NCI-H226 (cell line): ENCODE measurements around the gene SERINC5.
"Not testable (repeated sequence)": the region's sequence is repeated elsewhere in the genome, so short reads cannot be mapped to it uniquely, and the experiment has no call there.

ENCODE experiments used
- DNase-seq: peaks from one replicate; pipeline ENCODE4 v3.0.0-alpha.2; 2015

SERINC5 gene

DNA sequence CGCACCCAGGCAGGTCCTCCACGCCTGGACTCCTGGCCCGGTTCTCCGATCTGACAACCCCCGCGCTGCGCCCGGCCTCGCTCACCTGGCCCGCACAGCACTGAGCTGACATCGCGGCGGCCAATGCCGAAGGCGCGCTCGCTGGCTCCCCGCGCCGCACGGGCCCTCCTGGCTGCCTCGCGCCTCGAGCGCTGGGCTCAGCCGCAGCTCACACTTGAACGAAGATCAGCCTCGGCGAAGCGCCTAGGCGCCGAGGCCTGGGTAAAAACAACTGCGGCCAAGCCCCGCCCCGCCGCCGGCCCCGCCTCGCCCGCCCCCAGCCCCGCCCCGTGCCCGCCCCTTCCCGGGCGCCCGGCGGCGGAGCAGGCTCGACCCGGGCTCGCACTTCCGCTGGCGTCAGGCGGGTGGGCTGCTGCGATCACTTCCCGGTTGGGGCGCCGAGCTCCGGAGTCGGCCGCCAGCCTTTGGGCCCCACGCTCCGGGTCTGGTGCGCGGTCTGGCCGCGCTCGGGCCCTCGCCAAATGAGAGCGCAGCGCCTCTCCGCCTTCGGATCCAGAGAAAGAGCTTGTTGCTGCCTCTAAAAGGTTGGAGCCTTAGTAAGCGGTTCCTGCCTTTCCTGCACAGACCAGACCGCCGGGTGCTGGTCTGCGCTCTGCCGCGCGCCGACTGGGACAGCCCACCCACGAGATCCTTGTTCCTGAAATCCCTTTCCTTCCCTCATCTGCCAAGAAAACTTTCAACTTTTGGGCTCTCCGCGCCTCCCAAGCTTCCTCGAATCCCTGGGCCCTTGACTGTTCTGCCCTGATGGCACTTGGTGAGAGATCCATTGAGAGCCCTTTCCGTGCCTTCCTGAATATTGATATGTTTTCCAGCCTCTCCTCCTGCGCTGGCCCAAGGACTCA lies at the start of gene SERINC5:
Gene SERINC5 (minus strand): TSS at position 238 of the 902 bp plus-strand sequence. CDS start 126 bp downstream, at position 112.
- peak; percentile 56 for DNase-seq

DNA sequence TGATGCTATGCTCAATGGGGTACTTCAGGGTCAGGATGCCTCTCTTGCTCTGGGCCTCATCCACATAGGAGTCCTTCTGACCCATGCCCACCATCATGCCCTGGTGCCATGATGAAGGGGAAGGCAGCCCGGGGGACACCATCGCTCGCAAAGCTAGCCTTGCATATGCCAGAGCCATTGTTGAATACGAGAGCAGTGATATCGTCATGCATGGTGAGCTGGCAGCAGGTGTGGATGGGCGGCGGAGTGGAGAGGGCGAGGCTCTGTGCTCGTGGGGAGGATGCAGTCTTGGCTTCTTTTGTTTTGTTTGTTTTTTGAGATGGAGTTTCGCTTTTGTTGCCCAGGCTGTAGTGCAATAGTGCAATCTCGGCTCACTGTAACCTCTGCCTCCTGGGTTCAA lies 46.8 kb upstream of the SERINC5 start:
- no peak for DNase-seq

DNA sequence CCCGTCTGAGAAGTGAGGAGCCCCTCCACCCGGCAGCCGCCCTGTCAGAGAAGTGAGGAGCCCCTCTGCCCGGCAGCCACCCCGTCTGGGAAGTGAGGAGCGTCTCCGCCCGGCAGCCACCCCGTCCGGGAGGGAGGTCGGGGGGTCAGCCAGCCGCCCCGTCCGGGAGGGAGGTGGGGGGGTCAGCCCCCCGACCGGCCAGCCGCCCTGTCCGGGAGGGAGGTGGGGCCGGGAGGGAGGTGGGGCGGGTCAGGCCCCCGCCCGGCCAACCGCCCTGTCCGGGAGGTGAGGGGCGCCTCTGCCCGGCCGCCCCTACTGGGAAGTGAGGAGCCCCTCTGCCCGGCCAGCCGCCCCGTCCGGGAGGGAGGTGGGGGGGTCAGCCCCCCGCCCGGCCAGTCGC lies 45.5 kb upstream of the SERINC5 start:
- DNase-seq = not testable (repeated sequence)

DNA sequence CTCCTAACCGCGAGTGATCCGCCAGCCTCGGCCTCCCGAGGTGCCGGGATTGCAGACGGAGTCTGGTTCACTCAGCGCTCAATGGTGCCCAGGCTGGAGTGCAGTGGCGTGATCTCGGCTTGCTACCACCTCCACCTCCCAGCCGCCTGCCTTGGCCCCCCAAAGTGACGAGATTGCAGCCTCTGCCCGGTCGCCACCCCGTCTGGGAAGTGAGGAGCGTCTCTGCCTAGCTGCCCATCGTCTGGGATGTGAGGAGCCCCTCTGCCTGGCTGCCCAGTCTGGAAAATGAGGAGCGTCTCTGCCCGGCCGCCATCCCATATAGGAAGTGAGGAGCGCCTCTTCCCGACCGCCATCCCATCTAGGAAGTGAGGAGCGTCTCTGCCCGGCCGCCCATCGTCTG lies 44.9 kb upstream of the SERINC5 start:
- not testable (repeated sequence) for DNase-seq

DNA sequence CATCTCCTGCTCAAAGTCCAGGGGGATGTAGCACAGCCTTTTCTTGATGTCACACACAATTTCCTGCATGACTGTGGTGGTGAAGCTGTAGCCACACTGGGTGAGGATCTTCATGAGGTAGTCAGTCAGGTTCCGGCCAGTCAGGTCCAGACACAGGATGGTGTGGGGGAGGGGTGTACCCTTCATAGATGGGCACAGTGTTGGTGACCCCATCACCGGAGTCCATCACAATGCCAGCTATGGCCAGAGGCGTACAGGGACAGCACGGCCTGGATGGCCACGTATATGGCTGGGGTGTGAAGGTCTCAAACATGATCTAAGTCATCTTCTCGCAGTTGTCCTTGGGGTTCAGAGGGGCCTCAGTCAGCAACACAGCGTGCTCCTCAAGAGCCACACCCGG lies 44.3 kb upstream of the SERINC5 start:
- no peak for DNase-seq

DNA sequence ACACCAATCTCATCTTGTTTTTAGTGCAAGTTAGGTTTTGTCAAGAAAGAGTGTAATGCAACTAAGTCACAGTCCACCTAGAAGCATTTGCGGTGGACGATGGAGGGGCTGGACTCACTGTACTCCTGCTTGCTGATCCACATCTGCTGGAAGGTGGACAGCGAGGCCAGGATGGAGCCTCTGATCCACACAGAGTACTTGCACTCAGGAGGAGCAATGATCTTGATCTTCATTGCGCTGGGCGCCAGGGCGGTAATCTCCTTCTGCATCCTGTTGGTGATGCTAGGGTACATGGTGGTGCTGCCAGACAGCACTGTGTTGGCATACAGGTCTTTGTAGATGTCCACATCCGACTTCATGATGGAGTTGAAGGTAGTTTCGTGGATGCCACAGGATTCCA lies 43.8 kb upstream of the SERINC5 start:
- DNase-seq = no peak

DNA sequence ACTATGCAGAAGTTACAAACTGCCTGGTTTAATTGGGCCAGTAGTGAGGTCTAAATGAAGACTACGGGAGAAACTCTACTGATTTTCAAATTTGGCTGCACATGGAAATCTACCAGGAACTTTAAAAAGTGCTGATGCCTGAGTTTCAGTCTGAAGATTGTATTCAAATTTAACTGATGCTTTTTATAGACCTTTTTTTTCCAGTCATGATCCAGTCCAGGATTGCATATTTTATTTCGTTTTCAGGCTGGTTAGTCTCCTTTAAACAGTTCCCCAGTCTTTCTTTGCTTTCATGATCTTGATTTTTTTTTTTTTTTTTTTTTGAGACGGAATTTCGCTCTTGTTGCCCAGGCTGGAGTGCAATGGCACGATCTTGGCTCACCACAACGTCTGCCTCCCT lies 40.3 kb upstream of the SERINC5 start:
- DNase-seq = no peak

DNA sequence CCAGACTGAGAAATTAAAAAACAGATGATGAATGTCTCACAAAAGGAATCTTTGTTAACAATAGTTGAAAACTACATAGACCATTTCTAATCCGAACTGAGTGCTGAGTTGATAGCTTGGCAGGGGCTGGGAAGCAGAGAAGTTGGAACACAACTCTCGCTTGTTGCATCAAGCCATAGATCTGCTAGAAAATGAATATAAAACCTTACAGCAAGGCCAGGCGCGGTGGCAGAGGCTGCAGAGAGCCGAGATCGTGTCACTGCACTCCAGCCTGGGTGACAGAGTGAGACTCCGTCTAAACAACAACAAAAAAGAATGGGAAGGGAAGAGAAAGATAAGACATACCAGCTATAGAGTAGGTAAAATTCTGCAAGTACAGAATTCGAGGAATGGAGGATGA lies 35.9 kb upstream of the SERINC5 start:
- no peak for DNase-seq

DNA sequence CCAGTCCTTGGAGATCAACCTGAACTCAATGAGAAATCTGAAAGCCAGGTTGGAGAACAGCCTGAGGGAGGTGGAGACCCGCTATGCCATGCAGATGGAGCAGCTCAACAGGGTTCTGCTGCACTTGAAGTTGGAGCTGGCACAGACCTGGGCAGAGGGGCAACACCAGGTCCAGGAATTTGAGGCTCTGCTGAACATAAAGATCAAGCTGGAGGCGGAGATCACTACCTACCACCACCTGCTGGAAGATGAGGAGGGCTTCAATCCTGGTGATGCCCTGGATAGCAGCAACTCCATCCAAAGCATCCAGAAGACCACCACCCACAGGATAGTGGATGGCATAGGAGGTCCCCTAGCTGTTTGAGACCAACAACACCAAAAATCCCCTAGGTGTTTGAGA lies 33.5 kb upstream of the SERINC5 start:
- DNase-seq = no peak

DNA sequence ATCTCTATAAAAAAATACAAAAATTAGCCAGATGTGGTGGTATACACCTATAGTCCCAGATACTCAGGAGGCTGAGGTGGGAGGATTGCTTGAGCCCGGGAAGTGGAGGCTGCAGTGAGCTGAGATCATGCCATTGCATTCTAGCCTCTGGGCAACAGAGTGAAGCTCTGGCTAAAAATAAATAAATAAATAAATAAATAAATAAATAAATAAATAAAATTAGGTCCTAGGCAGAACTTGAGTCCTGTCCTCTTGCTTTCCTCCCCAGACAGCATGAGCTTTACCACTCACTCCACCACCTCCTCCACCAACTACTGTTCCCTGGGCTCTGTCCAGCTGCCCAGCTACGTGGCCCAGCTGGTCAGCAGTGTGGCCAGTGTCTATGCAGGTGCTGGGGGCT lies 32.3 kb upstream of the SERINC5 start:
- DNase-seq = no peak

DNA sequence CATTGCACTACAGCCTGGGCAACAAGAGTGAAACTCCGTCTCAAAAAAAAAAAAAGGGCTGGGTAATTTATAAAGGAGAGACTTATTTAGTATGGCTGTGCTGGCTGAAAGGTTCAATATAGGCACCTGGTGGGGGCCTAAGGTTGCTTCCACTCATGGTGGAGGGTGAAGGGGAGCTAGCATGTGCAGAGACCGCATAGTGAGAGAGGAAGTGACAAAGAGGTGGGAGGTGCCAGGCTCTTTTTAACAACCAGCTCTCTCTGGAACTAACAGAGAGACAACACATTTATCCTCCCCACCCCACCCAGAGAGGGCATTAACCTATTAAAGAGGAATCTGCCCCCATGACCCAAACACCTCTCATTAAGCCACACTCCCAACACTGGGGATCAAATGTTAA lies 28.9 kb upstream of the SERINC5 start:
- DNase-seq = peak; percentile 5

DNA sequence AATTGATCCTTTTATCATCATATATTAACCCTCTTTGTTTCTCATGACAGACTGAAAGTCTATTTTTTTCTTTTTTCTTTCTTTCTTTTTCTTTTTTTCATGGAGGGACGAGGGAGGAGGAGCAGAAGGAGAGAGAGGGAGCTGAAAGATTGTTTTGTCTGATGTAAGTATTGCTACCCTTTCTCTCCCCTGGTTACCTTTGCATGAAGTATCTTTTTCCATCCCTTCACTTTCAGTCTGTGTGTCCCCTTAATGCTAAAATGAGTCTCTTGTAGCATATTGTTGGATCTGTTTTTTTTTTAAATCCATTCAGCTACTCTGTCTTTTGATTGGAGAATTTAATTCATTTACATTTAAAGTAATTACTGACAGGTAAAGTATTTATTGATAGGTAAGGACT lies 27.5 kb upstream of the SERINC5 start:
- DNase-seq = no peak

DNA sequence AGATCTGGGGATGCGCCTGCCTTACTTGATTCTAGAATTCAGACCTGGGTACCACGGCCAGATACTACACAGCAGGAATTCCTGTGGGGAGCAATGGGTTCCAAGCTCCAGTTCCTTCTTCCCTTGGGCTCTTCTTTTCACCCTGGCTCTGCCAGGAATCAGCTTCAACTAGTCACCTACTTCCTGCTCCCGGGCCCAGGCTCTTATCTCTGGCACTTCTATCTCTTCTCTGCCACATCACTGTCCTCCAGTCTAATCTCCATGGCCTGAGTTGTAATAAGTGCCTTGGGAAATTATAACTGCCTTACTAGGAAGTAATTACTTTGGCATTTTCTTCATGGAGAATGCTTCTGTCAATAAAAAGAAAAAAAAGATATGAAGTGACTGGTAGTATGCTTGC lies 26.2 kb upstream of the SERINC5 start:
- DNase-seq = no peak

DNA sequence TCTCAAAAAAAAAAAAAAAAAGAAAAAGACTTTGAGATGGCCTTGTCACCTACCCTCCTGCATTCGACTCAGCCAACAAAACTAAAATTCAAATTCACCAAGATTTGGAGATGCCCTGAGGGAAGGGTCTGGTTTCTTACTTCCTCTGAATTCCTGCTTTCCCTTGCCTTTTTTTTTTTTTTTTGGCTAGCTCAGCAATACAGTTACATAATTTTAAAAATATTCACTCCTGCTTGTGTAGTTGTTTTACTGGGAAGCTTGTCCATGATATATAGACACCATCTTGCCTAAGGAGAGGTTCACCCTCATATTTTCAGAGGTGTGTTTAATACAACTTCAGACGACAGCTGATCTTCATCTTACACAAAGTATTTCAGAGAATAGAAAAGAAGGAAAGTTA lies 21.3 kb upstream of the SERINC5 start:
- DNase-seq = no peak

DNA sequence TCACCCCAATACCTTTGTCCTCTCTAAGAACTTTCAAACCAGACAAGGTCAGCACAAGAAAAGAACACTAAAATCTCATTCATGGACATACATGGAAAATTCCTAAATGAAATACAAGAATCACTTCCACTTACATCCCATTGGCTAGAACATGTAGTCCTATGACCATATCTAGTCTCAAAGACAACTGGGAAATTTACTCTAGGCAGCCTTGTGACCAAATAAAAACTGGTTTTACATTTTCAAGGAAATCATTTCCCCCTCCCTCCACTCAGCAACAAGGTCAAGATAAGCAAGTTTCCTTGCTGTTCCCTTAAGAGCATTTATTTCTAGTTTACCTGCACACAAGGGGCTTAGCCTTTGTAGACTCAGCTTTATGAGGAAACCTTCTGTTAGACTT lies 20.3 kb upstream of the SERINC5 start:
- DNase-seq = no peak

DNA sequence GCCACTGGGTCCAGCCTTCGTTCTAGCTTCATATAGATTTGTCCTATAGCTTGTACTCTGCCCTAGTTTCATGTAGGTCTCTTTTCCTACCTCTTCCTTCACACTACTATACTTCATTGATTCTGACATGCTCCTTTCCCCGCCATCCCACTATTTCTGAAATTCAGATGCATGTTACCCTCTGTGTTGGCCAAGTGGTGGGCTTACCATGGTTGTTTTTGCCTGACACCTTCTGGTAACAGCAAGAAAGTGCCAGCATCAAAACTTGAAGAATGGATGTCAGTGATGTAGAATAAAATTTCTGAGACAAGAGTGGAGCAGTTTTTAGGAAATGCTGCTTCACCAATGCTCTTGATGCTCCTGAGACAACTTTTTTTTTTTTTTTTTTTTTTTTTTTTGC lies 19.5 kb upstream of the SERINC5 start:
- DNase-seq = no peak

DNA sequence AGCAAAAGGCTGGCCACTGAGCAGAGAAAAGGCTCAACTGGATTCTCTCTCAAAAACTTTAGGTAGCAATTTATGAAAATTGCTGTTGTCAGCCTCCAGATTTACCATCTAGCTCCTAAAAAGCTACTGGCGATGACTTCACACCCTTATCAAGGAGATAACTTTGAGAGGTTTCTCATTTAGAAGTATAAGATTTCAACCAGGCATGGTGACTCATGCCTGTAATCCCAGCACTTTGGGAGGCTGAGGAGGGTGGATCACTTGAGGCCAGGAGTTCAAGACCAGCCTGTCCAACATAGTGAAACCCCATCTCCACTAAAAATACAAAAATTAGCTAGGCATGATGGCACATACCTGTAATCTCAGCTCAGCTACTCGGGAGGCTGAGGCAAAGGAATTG lies 14.7 kb upstream of the SERINC5 start:
- DNase-seq = peak; percentile 69

DNA sequence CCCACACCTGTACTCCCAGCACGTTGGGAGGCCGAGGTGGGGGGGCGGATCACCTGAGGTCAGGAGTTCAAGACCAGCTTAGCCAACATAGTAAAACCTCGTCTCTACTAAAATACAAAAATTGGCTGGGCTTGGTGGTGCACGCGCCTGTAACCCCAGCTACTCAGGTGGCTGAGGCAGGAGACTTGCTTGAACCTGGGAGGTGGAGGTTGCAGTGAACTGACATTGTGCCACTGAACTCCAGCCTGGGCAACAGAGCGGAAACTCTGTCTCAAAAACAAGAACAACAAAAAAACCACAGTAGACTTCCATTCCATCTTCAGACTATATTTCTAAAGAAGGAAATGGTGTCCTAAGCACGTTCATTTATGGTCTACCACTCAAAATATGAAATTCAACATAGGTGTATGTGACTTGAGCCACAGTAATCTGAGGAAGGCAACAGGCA lies 14.2 kb upstream of the SERINC5 start:
- no peak for DNase-seq

DNA sequence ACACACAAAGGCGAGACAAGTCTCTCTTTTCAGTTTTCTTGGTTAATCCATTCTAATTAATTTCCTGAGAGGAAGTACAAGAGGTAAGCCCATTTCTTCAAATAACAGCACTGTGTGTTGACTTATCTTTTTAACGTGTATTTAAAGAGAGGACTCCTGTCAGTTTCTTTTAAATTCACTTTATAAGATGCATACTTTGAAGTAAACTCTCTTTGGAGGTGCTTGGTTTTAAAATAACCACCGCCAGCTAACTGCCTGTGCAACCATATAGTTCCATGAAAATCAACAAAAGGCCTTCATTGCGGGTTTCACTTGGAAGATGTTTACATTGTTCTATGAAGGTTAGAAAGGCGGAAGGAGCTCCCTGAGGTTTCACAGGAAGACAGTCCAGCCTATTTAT lies 13.1 kb upstream of the SERINC5 start:
- DNase-seq = no peak

DNA sequence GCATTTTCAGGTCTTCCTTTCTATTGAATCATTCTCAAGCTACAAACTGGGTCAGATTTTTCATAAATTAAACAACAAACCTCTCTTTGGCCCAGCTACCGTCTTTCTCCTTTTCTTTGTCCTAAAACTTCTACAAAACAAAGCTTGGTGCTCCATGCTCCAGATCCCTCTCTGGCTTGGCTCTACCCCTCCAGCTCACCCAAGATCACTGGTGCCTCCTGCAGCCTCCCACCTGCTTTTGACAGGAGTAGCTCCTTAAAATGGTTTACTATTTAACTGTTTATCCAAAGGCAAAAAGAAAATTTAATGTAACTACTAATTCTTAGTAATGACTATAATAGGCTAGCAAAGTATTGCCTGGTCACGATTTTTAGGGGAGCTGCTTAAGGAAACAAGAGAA lies 10.7 kb upstream of the SERINC5 start:
- no peak for DNase-seq

DNA sequence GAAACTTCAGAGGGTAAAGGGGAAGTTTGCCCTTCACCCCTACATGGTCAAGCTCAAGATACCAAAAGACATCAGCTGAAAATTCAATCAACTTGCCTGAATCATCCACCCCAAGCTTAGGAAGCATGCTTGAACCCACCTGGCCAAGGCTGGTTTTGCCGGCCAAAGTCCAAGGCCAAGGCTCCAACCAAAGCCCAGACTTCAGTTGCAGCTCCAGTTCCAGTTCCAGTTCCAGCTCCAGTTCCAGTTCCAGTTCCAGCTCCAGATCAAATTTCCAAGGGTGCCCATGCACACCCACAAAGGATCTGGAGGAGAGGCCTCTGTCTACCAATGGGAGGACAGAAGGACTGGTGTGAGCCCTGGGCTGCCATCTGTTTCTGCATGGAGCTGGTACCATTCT lies 4.6 kb upstream of the SERINC5 start:
- DNase-seq = no peak

DNA sequence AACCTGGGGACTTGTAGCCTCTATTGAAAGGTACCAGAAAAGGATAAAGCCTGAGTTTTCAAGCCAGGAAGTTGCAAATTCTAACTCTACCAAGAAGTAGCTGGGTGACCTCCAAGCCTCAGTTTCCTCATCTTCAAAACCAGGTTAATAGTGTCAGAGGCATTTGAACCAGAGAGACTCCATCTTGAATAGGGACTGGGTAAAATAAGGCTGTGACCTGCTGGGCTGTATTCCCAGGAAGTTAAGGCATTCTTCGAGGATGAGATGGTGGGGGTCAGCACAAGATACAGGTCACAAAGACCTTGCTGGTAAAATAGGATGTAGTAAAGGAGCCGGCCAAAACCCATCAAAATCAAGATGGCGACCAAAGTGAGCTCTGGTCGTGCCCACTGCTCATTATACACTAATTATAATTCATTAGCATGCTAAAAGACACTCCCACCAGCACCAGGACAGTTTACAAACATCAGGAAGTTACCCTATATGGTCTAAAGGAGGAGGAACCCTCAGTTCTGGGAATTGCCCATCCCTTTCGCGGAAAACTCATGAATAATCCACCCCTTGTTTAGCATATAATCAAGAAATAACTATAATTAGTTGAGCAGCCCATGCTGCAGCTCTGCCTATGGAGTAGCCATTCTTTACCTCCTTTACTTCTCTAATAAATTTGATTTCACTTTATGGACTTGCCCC lies 3.8 kb upstream of the SERINC5 start:
- no peak for DNase-seq

DNA sequence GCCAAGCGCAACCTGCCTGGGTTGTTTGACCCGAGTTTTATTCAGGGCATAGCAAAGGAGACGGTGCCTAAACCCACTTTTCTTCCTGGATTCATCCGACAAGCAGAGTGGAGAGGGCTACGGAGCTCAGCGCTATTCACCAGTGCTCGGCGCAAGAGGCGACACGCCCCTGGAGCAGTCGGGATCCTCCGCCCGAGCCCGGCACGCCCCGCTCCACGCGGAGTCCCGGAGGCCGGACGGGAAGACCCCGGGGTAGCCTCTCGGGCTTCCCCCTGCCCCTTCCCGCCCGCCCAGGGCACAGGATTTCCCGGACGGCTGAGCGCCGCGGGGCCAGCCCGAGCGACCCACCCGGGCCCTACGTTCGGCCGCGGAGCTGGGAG lies 427 bp downstream of the SERINC5 start:
- DNase-seq = peak; percentile 16

DNA sequence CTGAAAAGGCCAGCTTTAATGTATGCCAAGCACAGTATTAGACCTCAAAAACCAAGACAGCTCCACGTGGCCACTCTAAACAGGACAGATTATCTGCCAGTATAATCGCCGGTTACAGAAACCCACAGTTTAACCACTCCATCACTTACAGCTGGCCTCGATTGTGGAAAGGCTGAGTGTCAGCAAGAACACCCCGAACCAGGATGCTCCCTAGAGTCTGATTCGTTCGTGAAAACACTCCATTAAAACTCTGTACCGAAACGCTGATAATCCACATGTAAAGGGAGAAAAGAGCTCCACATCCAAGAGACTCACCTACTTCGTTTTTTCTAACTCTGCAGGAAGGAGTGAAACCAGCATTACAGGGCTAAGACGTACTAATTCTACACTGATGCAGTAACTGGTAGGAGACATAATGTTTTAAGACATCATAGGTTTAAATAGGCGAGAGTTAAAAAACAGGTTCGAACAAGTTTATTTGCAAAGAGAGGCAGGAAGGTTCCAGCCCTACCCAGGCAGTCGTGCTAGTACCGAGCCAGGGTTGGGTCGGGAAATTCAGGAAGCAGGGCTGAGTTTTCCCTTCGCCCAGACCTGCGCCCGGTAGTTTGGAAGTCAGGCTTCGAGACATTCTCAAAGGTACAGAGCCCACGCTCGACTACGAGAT lies 949 bp downstream of the SERINC5 start:
- no peak for DNase-seq
